HG02610 (cell line): Measurements from ENCODE around the gene LNX1.
"Not testable (repeated sequence)": the region's sequence is repeated elsewhere in the genome, so short reads cannot be mapped to it uniquely, and the experiment has no call there.

Experiments
- ATAC-seq: cut with Tn5 transposase; IDR thresholded peaks from one replicate; pipeline ENCODE4 v1.9.1; 2021; ENCODE audit warnings: mild to moderate bottlenecking, moderate library complexity; ENCODE audit not compliant: unreplicated experiment

The LNX1 gene

GRCh38 chr4:53409479-53409878, 181.8 kb downstream of the LNX1 start:
- not testable (repeated sequence) for ATAC-seq
